ENCODE measurements around the gene EME1.
A peak's percentile ranks its signal among the peaks of the same experiment; 100 is the strongest.
"Not testable (repeated sequence)": the region's sequence is repeated elsewhere in the genome, so short reads cannot be mapped to it uniquely, and the experiment has no call there.

EME1 gene

DNA sequence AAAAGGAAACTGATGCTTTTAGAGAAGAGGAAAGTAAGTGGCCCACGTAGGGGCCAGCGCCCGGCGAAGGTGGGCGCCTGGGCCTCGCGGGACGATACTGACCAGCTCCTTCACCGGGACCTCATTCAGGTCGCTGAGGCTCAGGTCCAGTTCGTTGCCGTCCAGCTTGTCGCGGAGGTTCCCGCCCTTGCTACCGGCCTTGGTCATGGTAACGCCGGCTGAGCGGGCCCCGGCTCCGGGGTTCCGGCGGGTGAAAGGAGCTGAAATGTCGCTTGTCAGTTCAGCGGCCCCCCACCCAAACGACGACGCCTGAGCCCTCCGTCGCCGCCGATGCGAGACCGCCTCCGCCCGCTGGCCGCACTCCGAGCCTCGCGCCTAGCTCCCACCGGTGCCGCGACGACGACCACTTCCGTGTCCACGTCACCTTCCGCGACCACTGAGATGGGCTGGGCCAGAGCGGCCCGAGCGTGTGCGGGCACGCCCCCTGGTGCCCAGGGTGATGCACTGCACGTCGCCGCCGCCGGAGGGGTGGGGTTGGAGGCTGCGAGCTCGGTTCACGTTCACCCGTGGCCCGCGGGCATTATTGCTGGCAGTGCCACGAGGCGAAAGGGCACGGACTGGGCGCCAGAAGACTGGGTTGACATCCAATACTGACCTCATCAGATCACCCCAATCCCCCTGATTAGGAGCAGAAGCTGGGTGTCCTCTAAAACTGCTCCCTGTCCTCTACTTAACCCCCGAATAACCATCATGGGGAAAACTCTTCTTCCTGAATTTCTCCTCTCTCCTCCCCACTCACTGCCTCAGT lies 24.3 kb downstream of the EME1 start, which contains the start of gene LRRC59:
TSS of gene LRRC59 (minus strand) at position 413 of the 808 bp plus-strand sequence. CDS start at position 207, 206 bp downstream.
- peak; percentile 95 to 98 (median 97) for DNase-seq
- Mint-ChIP-seq H3K36me3 (ENCODE audit: insufficient read depth) (peaks cover 40% of the 10 kb centered on the region), H3K4me1 (ENCODE audit: low read depth in 2 of 2) (peaks cover 32 to 39% of the 10 kb centered on the region in 2 donors), H3K27me3 (peaks cover 0 to 9% of the 10 kb centered on the region in 2 donors), H3K9me3 (no peaks in the 10 kb centered on the region), H3K27ac (peak within 1 kb of the TSS; percentile 94 to 97), H3K4me3 (peak within 1 kb of the TSS; percentile 91 to 94)
- peak; percentile 98 for ATAC-seq (replicated peaks)

DNA sequence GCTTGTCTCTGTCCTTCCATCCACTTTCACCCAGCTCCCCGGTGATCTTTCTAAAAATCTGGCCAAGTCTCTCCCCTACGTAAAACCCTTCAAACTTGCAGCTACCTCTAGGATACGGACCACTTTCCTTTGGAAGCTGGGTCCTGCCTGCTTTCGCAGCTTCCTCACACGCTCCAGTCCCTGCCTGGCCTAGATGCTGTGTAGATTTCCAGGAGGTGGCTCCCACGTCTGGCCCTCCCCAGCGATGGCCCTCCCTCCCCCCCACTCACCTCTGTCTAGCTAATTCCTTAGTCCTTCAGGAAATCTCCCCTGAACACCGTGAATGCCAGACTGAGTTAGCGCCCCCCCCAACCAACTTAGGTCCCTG lies 24.9 kb downstream of the EME1 start:
- Mint-ChIP-seq H3K4me1 (ENCODE audit: low read depth in 2 of 2) (peaks cover 31 to 38% of the 10 kb centered on the region in 2 donors), H3K27ac (peak overlapping the region in 1 of 2 donors; percentile 97), H3K36me3 (ENCODE audit: insufficient read depth) (peaks cover 34% of the 10 kb centered on the region), H3K9me3 (no peaks in the 10 kb centered on the region), H3K4me3 (peak overlapping the region; percentile 91 to 94), H3K27me3 (peaks cover 0 to 14% of the 10 kb centered on the region in 2 donors)
- ATAC-seq (replicated peaks) (no peak), DNase-seq (no peak)

DNA sequence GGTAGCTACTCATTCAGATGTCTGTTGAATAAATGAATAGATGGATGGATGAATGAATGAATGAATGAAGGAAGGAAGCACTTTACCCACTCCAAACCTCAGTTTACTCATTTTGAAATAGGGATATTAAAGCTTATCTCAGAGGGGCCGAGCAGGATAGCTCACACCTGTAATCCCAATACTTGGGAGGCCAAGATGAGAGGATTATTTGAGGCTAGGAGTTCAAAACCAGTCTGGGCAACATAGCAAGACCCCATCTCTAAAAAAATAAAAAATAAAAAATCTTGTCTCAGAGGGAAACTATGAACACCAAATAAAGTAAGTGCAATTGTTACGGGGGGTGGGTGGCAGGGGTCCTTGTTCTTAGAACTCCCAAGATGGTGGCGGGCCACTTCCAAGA lies 25.6 kb downstream of the EME1 start:
- H3K9me3 Mint-ChIP-seq; DNase-seq; H3K27ac Mint-ChIP-seq; ATAC-seq (replicated peaks): not testable (repeated sequence)
- H3K4me1 Mint-ChIP-seq (ENCODE audit: low read depth in 2 of 2), result peaks cover 25 to 30% of the 10 kb centered on the region in 2 donors
- H3K4me3 Mint-ChIP-seq, result peak overlapping the region in 1 of 2 donors; percentile 10
- H3K36me3 Mint-ChIP-seq (ENCODE audit: insufficient read depth), result peaks cover 28% of the 10 kb centered on the region
- H3K27me3 Mint-ChIP-seq, result peaks cover 1 to 21% of the 10 kb centered on the region in 2 donors

DNA sequence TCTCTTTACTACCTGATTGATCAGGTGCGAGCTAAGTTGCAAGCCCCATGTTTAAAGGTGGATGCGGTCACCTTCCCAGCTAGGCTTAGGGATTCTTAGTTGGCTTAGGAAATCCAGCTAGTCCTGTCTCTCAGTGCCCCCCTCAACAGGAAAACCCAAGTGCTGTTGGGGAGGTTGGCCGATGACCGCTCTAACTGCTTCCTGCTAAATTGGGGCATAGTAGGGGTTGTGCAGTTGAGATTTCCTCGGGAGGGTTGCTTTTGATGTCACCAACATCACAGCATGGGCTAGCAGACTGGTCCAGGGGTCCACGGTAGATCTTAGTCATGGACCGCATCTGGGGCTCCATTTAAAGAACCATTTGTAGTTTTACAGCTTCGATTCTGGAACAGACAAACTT lies 26.6 kb downstream of the EME1 start:
- peaks cover 26% of the 10 kb centered on the region for H3K36me3 Mint-ChIP-seq (ENCODE audit: insufficient read depth)
- not testable (repeated sequence) for H3K27ac Mint-ChIP-seq; DNase-seq; H3K9me3 Mint-ChIP-seq; H3K4me3 Mint-ChIP-seq; ATAC-seq (replicated peaks)
- peaks cover 21 to 23% of the 10 kb centered on the region in 2 donors for H3K4me1 Mint-ChIP-seq (ENCODE audit: low read depth in 2 of 2)
- H3K27me3 Mint-ChIP-seq, result peaks cover 10 to 30% of the 10 kb centered on the region in 2 donors

DNA sequence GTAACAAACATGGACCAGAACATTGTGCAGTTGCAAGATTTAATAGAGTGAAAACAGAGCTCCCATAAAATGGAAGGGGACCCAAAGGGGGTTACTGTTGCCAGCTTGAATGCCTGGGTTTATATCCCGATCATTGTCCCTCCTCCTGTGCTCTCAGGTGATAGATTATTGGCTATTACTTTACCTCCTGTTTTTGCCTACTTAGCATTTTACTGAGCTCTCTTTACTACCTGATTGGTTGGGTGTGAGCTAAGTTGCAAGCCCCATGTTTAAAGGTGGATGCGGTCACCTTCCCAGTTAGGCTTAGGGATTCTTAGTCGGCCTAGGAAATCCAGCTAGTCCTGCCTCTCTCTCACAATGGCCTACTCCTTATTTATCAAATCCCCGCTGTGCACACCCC lies 32.3 kb downstream of the EME1 start:
- not testable (repeated sequence) for H3K27ac Mint-ChIP-seq; H3K36me3 Mint-ChIP-seq (ENCODE audit: insufficient read depth); H3K9me3 Mint-ChIP-seq; H3K4me3 Mint-ChIP-seq; ATAC-seq (replicated peaks); DNase-seq; H3K4me1 Mint-ChIP-seq (ENCODE audit: low read depth in 2 of 2)
- H3K27me3 Mint-ChIP-seq, result peaks cover 32 to 51% of the 10 kb centered on the region in 2 donors

DNA sequence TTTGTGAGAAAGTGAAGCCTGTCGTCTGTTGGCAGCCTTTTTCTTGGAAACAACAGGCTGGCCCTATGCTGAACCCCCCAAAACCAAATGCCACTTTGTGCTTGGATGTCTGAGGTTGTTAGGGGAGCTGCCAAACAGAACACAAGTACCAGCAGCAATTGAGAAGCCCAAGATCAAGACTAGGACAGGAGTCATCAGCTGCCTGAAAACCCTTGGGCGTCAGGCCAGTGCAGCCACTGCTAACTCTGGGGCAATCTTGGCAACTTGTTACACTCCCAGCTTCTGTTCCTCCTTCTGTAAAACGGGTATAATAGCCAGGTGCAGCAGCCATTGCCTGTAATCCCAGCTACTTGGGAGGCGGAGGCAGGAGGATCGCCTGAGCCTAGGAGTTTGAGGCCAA lies 33.5 kb downstream of the EME1 start:
- Mint-ChIP-seq H3K27me3 (peaks cover 35 to 50% of the 10 kb centered on the region in 2 donors), H3K4me3 (no peak overlapping the region), H3K9me3 (no peaks in the 10 kb centered on the region), H3K4me1 (ENCODE audit: low read depth in 2 of 2) (no peaks in the 10 kb centered on the region), H3K36me3 (ENCODE audit: insufficient read depth) (peaks cover 4% of the 10 kb centered on the region), H3K27ac (no peak overlapping the region)
- DNase-seq, result no peak
- no peak for ATAC-seq (replicated peaks)

DNA sequence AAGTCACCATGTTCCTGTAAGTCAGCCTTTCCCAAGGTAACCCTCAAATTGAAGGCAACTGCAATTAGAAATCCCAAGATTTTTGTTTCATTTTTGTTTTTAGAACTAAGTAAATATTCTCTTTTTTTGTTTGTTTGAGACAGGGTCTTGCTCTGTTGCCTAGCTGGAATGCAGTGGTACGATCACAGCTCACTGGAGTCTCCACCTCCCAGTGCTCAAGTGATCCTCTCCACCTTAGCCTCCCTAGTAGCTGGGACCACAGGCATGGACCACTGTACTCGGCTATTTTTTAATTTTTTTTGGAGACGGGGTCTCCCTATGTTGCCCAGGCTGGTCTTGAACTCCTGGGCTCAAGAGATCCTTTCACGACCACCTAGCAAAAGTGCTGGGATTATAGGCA lies 34.9 kb downstream of the EME1 start:
- ATAC-seq (replicated peaks), result no peak
- Mint-ChIP-seq H3K9me3 (no peaks in the 10 kb centered on the region), H3K27ac (no peak overlapping the region), H3K36me3 (ENCODE audit: insufficient read depth) (peaks cover 4% of the 10 kb centered on the region), H3K4me3 (no peak overlapping the region), H3K4me1 (ENCODE audit: low read depth in 2 of 2) (no peaks in the 10 kb centered on the region), H3K27me3 (peaks cover 35 to 37% of the 10 kb centered on the region in 2 donors)
- DNase-seq, result no peak

DNA sequence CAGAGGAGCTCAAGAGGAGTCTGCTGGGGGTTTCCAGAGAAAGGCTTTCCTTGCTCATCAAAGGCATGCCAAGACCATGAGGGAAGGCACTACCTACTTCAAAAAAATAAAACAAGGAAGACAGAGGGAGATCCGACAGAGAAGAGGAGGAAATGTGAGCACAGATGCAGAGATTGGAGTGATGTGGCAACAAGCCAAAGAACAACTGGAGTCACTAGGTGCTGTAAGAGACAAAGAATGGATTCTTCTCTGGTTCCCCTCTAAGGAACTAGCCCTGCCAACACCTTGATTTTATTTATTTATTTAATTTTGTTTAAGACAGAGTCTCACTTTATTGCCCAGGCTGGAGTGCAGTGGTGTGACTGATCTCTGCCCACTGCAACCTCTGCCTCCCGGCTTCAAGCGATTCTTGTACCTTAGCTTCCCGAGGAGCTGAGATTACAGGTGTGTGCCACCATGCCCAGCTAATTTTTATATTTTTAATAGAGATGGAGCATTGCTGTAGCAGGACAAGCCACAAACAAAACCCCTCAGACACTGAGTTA lies 39.2 kb downstream of the EME1 start:
- ATAC-seq (replicated peaks), result no peak
- no peaks in the 10 kb centered on the region for H3K9me3 Mint-ChIP-seq
- H3K4me1 Mint-ChIP-seq (ENCODE audit: low read depth in 2 of 2), result no peaks in the 10 kb centered on the region
- no peak overlapping the region for H3K27ac Mint-ChIP-seq
- no peak overlapping the region for H3K4me3 Mint-ChIP-seq
- no peaks in the 10 kb centered on the region for H3K36me3 Mint-ChIP-seq (ENCODE audit: insufficient read depth)
- no peak for DNase-seq
- H3K27me3 Mint-ChIP-seq, result peaks cover 0 to 6% of the 10 kb centered on the region in 2 donors

DNA sequence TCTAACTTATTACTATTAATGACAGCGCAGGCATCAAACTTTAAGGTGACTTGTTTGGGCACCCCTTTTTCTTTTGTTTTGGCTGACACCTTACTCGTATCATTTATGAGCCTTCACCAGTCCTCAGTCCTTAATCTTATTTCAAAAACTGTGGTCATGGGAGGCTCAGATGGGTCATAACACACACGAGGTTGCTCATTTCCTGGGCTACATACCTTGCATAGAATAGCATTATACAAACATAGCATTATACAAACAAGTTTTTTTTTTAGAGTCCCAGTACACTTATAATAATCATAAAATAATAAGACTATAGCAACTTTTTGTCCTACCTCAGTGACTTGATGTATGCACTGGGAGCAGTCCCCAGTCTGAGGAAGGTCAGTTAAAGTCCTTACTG lies 41.8 kb downstream of the EME1 start:
- H3K27ac Mint-ChIP-seq, result no peak overlapping the region
- no peak overlapping the region for H3K4me3 Mint-ChIP-seq
- DNase-seq (no peak), ATAC-seq (replicated peaks) (no peak)
- no peaks in the 10 kb centered on the region for H3K36me3 Mint-ChIP-seq (ENCODE audit: insufficient read depth)
- H3K9me3 Mint-ChIP-seq, result peaks cover 1 to 7% of the 10 kb centered on the region in 2 donors
- H3K4me1 Mint-ChIP-seq (ENCODE audit: low read depth in 2 of 2), result no peaks in the 10 kb centered on the region
- peaks cover 0 to 6% of the 10 kb centered on the region in 2 donors for H3K27me3 Mint-ChIP-seq

DNA sequence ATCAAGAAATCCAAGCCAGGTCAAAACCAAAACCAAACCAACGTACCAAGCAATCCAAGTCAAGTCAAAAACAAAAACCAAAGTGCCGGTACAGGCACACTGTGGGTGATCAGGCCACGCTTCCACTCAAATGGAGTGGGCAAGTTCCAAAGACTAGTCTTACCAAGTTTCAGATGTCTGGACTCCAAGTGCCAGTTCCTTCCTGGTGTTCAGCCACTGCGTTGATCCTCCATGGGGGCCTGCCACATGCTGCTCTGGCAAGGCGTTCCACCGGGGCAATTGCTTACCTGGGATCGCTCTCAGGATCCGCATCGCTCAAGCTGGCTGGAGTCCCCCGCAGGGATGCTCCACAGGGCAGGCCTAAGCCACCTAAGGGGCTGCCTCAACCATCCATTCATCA lies 46.5 kb downstream of the EME1 start:
- not testable (repeated sequence) for H3K36me3 Mint-ChIP-seq (ENCODE audit: insufficient read depth); DNase-seq; H3K4me3 Mint-ChIP-seq; ATAC-seq (replicated peaks); H3K27me3 Mint-ChIP-seq; H3K9me3 Mint-ChIP-seq; H3K4me1 Mint-ChIP-seq (ENCODE audit: low read depth in 2 of 2)
- peak overlapping the region in 1 of 2 donors; percentile 55 for H3K27ac Mint-ChIP-seq

DNA sequence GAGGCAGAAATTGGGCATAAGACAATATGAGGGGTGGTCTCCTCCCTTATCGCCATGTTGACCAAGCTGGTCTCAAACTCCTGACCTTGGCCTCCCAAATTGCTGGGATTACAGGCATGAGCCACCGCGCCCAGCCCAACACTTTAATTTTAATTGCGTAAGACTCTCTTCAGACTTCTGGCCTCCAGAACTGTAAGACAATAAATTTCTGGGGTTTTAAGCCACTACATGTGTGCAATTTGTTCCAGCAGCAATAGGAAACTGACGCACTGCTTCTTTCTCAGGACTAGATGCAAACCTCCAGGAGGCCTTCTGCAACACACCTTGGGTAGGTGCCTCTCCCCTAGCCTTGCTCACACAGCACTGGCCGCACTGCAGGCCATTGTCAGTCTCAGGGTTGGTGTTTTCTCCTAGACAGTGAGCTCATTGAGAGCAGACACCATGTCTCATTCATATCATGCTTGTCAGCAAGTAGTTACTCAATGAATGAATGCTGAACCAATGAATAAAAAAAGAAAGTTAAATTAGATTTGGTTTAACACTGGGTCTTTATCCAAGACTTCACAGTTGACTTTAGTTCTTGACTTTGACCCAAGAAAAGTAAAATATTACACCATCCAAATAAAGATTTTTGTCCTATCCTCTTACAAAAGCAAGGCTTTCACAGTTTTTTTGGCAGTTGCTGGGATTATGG lies 47.5 kb downstream of the EME1 start:
- peak overlapping the region in 1 of 2 donors; percentile 74 for H3K27ac Mint-ChIP-seq
- peaks cover 4% of the 10 kb centered on the region for H3K36me3 Mint-ChIP-seq (ENCODE audit: insufficient read depth)
- ATAC-seq (replicated peaks) (no peak), DNase-seq (no peak)
- no peaks in the 10 kb centered on the region for H3K27me3 Mint-ChIP-seq
- H3K4me1 Mint-ChIP-seq (ENCODE audit: low read depth in 2 of 2), result peaks cover 3 to 13% of the 10 kb centered on the region in 2 donors
- peak overlapping the region; percentile 53 to 76 for H3K4me3 Mint-ChIP-seq
- H3K9me3 Mint-ChIP-seq, result peaks cover 1 to 7% of the 10 kb centered on the region in 2 donors

DNA sequence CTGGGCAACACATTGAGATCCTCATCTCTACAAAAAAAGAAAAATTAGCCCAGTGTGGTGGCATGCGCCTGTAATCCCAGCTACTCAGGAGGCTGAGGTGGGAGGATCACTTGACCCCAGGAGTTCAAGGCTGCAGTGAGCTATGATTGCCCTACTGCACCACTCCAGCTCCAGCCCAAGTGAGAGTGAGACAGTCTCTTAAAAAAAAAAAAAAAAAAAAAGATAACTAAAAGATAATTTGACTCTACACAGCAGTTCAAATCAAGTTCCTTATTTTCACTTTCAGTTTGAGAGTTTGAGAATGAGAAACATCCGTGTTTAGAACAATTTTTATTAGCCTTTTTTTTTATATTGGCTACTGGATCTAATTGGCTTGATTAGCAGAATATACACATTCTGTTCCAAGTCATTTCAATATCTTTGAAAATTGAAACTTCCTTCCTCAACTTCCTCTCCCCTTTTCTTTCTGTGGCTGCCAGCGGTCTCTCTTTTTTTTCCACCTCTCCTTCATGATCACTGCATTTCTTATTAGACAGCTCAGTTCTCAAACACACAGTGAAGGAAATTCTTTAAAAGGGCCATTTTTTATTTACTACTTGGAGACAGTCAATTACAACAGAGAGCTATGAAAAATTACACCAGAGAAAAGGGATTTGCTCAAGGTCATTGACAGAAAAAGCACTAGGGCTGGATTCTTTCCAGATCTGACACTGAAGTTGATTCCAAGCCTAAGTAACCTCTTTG lies 48.5 kb downstream of the EME1 start:
- DNase-seq (no peak), ATAC-seq (replicated peaks) (peak; percentile 21)
- H3K27me3 Mint-ChIP-seq, result no peaks in the 10 kb centered on the region
- peaks cover 4% of the 10 kb centered on the region for H3K36me3 Mint-ChIP-seq (ENCODE audit: insufficient read depth)
- H3K9me3 Mint-ChIP-seq, result peaks cover 1 to 7% of the 10 kb centered on the region in 2 donors
- peaks cover 6 to 16% of the 10 kb centered on the region in 2 donors for H3K4me1 Mint-ChIP-seq (ENCODE audit: low read depth in 2 of 2)
- H3K4me3 Mint-ChIP-seq, result peak overlapping the region; percentile 53 to 76
- H3K27ac Mint-ChIP-seq, result peak overlapping the region; percentile 74 to 96

DNA sequence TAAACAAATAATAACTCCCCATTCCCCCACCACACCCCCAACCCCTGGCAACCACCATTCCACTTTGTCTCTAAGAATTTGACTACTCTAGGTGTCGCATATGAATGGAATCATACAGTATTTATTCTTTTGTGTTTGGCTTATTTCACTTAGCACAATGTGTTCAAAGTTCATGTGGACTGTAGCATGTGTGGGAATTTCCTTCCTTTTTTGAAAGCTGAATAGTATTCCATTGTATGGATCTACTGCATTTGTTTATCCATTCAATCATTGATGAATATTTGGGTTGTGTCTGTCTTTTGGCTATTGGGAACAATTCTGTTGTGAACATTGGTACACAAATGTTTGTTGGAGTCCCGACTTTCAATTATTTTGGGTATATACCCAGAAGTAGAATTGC lies 49.7 kb downstream of the EME1 start:
- DNase-seq (no peak), ATAC-seq (replicated peaks) (no peak)
- no peak overlapping the region for H3K27ac Mint-ChIP-seq
- no peaks in the 10 kb centered on the region for H3K27me3 Mint-ChIP-seq
- peaks cover 11% of the 10 kb centered on the region for H3K36me3 Mint-ChIP-seq (ENCODE audit: insufficient read depth)
- peaks cover 1 to 7% of the 10 kb centered on the region in 2 donors for H3K9me3 Mint-ChIP-seq
- peaks cover 17 to 25% of the 10 kb centered on the region in 2 donors for H3K4me1 Mint-ChIP-seq (ENCODE audit: low read depth in 2 of 2)
- peak overlapping the region in 1 of 2 donors; percentile 31 for H3K4me3 Mint-ChIP-seq
